Measurements from ENCODE around the gene ACTA2.

ACTA2 gene

DNA sequence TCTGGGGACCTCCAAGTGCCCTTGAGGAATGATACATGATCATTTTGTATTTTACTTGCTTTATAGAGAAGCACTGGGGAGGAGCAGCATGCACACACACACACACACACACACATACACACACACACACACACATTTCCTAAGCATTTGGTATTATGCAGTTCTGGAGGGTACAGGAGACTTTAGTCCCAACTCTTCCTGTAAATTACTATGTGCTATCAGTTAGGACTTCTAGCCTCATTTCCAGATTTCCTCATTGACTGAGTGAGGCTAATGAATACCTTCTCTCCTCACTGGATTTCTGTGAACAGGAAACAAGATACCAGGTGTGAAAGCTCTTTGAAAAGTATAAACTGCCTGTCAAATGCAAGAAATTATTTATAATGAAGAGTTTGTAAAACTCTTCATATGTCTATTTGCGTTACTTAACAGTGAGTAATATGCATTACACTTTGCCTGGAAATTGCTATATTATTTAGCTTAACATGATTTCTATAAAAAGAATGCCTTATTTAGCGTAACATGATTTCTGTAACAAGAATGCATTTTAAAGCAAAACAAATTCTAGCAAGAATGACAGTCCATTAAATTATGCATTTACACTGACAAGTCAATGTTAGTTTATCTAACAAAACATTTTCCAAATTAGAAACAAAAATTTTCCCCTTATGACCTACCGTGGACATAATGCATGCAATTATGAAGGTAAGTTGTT, 34.2 kb downstream of the ACTA2 start:
- DNase-seq = no peak

DNA sequence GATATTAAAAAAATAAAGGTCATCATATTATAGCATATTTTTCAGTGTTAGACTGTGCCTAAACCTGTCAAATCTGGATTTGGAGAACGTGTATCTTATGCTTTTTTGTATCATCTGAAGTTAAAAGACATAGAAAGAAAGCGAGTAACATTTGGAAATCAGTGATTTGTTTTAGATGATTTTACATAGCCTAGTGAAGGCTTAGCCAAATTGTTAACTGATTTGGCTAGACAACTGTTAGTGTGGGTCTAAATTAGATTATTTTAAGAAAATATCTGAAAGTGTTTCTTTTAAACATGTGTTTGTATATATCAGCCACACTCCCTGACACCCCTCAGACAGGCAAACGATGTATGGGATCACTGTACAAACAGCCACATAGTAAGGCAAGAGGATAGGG, 35.6 kb downstream of the ACTA2 start:
- no peak for DNase-seq

DNA sequence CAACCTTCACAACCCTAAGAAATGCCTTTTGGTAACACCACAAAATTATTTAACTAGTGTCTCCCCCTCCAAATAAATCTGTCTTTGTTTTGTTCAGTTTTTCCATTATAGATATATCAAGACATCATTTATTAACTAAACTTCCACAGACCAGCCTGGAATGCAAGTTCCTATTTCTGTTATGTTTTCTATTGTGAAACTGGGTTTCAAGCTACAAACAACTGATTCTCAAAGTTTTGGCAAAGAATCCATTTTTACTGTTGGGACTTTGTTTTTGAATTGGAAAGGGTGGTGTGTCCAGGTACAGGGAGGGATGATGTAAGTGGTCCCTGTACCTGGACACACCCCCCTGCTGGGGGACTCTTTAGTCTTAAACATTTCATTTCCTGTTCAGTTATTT, 36.3 kb downstream of the ACTA2 start:
- no peak for DNase-seq

DNA sequence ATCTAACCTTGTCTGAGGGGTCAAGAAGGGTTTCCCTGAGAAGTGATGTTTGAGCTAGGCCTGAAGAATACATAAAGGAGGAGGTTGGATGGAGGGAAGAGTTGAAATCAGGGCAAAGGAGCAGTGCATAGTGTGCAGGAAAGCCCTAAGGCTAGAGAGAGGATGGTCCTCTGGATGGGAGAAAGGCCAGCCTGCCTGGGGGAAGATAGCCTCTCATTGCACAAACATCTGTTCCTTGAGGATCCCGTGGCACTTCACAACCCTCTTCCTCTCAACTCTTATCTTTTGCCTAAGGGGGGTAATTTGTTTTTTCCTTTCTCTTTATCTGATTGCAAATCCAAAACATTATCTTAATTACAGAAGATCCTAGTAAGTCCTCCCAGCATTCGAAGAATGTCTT, 36.8 kb downstream of the ACTA2 start:
- DNase-seq = no peak

DNA sequence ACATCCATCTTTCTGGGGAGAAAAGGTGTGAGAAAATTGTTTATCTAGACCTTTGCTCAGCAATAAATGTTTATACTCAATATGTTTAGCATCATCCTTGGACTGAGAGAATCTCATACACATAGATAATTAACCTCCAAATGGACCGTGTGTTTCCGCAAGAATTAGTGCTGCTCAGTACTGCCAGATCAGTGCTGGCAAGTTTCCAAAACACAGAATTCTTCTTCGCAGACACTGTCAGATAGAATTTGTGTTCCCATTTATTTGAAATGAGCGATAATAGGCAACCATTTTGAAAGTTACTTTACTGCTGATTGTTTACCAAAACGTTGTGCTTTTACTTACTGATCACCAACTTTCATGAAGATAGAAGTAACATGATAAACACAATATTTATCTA, 38.8 kb downstream of the ACTA2 start:
- no peak for DNase-seq

DNA sequence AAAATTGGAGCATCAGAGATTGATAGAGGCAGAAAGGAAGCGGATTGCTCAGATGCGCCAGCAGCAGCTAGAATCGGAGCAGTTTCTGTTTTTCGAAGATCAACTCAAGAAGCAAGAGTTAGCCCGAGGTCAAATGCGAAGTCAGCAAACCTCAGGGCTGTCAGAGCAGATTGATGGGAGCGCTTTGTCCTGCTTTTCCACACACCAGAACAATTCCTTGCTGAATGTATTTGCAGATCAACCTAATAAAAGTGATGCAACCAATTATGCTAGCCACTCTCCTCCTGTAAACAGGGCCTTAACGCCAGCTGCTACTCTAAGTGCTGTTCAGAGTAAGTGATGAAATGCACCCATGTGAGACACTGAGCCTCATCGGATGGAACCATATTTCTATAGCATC, 39.4 kb downstream of the ACTA2 start:
- DNase-seq = no peak

DNA sequence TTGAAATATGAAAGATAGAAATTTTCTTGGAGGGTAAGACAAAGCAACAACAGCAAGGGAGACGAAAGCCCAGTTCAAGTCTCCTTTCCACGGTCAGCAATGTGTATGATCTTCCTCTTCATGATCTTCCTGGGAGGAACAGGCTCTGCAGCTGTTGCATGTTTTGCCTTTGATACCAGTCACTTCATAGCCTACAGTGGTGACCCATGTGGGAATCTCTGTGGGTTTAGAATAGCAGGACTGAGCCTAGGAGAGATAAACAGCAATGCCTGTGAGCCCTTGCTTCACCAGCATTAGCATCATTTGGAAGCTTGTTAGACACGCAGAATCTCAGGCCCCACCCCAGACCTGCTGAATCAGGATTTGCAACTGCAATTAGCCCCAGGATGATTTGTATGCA, 40.7 kb downstream of the ACTA2 start:
- DNase-seq = no peak

DNA sequence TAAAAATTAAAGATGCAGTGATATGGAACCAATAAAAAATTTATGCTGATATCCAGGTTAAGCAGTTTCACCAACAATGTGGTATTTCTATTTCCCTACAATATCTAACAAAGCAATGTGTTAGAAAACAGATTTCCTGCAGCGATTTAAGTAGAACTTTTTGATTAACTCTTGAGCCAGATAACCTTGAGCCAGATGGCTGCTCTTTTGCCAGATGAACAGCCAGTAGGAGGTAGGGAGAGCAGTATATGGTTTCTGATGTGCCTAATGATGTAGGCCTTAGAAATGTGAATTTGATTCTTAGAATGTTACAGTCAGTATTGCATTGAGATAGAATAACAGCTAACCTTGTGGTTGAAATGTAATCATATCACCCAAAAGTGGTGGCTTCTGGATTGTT, 41.5 kb downstream of the ACTA2 start:
- DNase-seq = no peak

DNA sequence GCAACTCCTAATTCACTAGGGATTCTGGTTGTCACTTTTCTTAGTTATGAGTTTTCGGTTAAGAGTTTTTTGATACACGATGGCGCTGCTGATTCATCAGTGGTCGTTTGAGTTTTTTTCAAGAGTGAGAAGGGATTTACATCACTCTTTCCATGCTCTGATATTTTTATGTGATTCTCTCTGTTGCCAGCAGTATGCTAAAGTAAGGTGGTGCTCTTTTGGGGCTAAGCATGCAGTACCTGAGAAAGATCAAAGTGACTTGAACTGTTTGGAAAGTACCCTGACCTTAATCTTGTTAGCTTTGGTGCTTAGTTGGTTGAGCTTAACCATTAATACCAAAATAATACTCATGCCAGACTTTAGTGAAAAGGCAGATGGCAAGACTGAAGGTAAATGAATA, 44.4 kb downstream of the ACTA2 start:
- DNase-seq = no peak

DNA sequence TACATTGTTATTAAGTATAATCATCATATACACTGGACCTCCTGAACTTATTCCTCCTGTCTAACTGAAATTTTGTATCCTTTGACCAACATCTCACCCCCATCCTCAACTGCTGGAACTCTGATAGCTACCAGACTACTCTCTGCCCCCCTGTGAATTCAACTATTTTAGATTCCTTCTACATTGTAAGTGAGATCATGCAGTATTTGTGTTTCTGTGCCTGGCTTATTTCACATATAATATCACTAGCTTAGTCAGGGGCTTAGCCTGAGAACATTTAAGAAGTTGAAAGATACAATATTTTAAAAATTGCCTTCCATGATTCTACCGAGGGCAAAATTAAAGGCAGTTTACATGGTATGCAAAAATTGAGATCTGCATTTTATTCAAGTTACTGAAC, 45.7 kb downstream of the ACTA2 start:
- DNase-seq = no peak

DNA sequence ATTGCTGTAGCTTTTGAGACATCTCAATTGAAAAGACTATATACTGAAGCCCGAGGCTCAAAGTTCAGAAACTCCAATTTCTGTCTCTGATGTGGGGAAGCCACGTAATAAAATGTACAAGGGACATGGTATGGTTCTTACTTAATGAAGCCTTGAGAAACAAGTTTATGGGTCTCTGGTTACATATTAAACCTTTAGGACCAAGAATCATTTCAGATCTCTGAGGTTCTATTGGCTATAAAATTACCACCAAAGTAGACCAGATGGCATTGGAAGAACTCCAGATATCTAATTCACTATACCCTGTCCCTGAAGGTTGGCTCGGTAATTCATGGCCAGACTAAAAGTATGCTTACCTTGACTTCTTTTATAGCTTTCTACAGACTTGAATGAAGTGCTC, 48.9 kb downstream of the ACTA2 start:
- no peak for DNase-seq

DNA sequence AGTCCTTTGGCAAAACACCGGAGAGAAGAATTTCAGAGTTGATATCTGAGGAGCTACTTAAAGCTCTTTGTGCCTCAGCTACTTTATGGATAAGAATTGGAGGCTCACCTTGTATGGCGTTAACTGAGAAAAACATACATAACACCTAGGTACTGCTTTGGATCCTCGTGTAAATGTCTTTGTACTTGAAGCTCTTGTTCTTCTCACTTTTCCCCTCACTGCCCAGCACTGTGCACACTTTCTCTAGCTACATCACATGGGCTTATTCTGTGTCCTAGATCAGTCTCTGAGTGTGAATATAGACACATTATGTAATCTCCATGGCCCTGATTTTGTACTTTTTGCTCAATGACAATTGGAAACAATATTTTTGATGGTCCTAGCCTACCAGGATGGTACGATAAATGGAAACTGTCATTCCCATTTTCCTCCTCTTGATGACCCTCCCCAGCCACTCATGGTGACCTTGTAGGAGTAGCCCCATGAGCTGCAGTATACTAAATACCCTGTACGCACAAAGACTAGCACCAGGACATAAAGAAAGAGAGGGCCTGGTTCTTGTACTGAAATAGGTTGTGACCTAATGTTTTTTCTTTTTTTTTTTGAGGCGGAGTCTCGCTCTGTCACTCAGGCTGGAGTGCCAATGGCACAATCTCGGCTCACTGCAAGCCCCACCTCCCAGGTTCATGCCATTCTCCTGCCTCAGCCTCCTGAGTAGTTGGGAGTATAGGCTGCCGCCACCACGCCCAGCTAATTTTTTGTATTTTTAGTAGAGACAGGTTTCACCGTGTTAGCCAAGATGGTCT, 50.4 kb downstream of the ACTA2 start:
- no peak for DNase-seq

DNA sequence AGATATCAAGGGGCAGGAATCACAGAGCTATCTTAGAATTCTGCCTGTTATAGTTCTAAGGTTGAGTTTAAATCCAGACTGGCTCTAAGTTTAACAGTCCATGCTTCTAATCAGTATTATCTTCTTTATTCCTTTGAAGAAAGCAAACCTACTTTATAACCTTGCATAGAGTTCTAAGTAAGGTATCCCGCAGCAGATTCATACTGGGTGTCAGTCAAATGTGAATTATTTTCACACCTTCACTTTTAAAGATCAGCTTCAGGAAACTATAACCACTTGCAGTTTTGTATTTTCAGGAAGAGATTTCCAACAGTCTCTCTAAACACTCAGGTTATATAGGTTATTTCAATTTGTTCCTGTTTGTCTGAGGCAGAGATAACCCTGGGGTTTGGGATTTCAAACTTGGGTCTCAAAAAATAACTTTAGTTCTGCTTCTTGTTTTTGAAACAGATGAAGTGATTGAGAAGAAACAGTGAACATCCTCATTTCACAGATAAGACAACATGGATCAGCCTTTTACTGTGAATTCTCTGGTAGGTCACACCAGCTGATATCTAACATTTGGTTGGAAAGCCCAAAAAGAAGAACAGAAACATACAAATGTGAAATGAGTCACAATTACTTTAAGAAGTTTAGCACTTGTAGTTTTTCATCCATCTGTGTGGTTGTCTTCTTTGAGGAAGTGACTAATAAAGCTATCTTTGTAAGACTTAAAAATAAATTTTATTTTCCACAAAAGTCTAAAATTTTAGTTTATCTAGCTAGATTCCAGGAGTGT, 51.2 kb downstream of the ACTA2 start:
- DNase-seq = peak; percentile 99

DNA sequence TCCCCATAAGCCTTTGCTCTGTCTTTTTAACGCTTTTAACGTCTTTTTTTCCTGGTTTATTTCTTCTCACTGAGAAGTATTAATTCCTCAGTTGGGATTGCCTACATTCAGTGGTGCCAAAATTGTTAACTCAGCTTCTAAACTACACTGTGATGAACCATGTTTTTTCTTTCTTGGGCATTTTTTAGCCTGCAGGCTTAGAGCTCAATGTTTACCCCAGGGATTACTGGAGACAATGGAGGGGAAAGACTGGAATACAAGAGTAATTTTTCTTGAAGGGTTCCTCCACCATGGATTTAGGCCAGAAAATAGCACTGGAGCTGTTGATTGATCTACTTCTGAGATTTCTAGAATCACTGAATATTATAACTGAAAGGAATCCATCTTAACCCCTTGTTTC, 52.7 kb downstream of the ACTA2 start:
- no peak for DNase-seq

DNA sequence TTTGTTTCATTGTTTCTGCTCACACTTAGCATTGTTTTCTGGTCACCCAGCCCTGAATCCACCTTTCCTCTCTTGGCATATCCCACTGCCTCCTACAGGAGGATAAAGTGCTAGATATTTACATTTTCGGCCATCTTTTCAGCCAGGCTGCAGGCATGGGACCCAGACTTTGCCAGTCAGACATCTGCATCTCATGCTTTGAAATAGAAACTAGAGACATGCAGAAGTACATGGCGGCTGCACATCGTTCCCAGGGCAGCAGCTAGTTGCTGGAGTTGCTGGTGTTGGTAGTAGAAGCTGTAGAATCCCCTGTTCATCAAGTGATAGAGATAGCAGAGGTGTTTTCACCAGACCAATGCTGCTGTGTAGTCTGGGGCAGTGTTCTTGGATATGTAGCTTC, 53.8 kb downstream of the ACTA2 start:
- no peak for DNase-seq

DNA sequence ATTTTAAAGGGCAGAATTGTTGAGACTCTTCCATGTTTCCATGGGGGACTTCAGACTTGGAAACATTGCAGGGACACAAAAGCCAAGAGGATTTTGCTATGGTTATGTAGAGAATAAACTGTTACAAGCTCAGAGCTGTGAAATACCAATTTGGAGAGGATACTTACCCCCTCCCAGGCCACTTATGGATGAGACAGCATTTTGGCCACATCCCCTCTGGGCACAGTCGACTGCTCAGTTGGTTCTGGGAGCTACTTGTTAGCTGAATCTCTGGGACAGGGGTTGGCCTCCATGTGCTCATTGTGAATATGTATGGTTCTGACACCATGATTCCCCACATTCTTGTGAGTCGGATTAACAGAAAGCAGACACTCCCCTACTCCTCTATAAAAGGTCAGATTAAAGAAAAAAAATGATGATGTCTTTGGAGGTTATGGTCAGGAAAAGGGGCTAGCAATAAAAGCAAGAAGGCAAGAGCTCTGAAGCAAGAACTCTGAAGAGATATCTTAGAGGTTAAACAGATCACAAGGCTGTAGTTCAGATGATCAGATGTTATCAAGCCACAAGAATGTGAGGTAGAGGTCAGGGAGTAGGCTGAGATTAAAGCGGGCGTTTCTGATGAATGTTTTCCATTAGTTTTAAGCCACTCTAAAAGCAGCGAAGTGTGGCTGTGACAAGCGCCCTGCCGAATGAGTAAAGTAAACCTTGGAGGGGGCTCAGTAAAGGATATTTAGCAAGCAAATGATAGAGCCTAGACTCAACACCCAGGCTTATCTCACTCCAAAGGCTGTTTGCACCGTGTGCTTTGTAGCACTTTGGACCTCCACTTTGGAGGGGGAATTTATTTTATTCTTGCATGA, 55.3 kb downstream of the ACTA2 start:
- no peak for DNase-seq

DNA sequence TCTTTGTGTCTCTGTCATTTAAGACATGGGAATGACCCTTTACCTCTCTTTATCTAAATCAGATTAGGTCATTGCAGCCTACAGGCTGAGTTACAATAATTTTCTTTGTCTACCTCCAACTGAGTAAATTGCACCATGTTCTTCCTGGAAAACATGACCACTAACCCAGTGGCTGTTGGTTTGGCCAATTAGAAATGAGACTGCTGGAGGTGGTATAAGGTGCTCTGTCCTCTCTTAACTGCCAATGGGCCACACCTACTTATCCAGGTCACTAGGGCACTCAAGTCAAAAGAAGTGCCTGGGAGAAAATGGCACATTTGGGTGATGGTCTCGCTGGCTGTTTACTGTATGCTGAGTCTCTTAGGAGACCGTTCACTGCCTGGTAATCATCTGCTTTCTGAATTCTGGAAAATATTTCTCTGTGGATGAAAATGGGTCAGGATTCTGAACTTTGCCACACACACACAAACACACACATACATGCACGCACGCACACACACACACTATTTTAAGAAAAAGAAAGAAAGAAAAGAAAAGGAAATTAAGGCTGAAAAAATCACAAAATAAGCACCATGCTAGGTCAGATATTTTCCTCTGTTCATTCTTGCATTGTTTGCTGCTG, 56.1 kb downstream of the ACTA2 start:
- DNase-seq = no peak

DNA sequence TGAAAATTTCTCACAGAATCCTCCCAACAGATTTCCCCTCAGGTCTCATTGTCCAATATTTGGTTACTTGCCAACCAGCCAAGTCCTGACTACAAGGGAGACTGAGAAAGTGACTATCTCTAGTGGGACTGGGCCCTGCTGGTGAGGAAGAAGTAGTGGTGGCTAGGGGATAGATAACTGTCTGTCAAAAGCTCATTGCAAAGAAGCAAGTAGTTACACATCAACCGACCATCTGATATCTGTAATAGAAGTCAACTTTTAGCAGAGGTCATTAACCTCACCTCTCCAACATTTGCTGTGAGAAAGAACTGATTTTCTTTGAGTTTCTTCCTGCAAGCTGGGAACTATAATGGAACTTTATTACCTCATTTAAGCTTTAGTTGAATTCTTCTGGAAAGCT, 57.3 kb downstream of the ACTA2 start:
- no peak for DNase-seq

DNA sequence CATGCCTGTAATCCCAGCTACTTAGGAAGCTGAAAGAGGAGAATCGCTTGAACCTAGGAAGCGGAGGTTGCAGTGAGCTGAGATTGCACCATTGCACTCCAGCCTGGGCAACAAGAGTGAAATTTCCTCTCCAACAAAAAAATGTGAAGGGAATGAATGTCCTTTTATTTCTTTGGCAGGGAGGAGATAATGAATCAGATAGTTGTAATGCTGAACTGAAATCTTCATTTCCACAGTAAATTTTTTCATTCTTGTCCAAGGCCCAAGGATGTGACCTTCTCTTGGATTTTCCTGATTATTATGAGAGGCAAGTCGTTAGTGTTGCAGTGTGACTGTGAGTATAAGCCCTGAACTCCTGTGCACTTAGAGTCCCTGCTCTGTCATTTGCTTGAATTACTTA, 59.0 kb downstream of the ACTA2 start:
- no peak for DNase-seq

DNA sequence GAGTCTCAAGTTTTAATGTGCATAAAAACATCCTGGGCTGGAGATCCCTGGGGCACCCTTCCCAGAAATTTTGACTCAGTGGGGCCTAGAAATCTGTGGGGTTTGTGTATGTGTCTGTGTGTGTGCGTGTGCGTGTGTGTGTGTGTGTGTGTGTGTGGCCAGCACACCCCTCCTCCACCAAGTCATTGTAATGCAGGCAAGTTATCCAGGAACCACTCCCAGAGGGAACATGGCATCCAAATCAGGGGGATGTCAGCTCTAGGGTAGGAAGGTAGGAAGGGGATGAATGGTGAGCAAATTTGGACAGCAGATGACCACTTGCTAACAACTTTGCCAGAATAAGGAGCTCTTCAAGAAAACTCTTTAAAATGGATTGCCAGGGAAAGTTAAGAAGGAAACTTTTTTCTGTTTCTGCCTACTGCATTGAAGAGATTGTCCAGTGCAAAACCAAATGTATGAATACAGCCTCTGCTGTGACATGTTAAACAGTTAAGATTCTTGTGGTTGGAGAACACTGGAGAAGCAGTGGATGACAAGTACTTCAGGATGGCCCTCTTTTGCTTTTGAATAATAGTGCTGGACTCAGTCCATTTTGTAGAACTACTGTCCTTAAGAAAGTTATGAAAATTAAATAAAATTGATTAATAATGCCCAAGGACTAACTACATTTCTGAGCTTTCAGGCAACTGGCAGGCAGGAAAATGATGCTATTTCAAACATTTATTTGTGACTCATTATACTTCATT, 60.2 kb downstream of the ACTA2 start:
- no peak for DNase-seq

DNA sequence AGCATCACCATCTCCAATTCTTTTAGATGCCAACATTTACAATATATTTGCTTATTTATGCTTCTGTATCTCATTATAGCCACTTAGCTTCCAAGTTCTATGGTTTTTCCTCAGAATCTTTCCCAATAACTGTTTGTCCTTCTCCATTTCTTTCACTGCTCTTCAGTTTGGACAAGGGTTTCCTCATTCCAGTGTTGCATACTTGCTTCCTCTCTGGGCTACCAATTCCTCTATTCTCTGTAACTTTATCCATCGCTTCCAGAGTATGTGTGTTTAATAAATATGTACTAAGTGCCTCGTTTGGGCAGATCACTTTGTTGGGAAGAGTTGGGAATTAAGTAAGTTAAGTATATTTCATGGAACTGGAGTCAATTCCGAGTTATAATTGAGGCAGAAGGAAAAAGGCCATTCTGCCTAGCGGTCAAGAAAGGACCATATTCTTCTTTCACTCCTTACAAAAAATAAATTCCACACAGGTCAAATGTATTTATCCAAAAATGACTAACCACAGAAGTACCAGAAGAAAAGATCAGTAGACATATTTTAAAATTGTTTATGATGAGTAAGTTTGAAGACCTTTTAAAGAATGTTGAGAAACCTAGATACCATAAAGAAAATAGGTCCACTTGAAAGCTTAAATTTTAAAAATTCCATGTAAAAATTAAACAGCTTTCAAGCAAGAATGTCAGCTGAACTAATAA, 61.7 kb downstream of the ACTA2 start:
- no peak for DNase-seq

All from MV-4-11 (cell line).